Vein endothelial cell (primary cell): ENCODE results near the gene FAM163A. TPM values are rescaled to one million over a fixed set of nuclear protein-coding genes. Genes with fewer than 3 reads are reported as not detected.

Experiments
- total RNA-seq: library from RNA; depleted of rRNA; stranded (reverse); fragments of >200 nt; gene quantifications from 2 replicates; pipeline ENCODE4 v1.2.3, GENCODE V29; 2012

Gene FAM163A
- 0.10 TPM in 1 of 2 replicates, not detected in the other for total RNA-seq

DNA sequence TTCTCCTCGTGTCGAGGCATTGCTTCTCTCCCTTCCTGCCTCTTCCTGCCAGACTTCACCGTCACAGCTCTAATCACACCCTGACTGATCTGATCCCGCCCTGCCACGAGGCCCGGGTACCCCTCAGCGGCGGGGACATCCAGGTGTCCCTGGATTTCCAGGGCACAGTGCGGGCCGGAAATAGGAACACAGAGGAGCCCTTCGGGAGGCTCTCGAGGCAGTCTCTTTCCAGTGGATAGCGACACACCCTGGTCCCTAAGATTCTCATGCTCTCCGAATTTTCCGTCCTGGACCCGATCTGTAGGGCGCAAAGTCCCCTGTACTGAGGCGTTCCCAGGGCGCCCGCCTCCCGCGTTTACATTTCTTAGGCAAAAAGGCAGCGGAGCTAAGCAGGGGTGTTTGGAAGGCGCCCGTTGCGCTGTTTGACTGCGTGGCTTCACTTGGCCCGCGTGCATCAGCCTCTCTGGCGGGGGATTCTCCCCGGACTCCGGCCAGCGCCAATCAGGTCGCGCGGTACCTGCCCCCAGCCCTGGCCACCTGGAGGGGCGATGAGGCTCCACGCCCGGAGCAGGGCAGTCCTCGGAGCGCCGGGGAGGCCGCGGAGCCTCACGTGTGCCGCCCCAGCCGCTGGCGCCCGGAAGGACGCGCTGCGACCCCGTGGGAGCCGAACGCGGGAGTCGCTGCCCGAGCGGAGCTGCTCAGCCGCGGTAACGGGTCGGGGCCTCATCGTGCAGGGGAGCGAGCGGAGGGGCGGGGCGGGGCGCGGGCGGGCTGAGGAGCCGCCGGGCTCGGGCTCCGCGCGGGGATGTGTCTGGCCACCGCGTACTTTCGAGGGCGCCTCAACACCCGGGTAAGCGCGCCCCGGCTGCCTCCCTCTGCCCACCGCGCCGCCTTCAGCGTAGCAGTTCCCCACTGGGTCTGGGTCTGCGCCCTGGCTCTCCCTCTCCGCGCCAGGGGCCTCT, at the start of gene FAM163A:
Gene FAM163A (plus strand): TSS at position 575 of the 962 bp plus-strand sequence. CDS start 69,807 bp downstream, outside the sequence.

Other genes with a start within 250 kb of the FAM163A start
- gene NPHS2, start 167.3 kb upstream of the FAM163A start, total RNA-seq: not detected in 2 replicates
- gene TDRD5, start 151.5 kb upstream of the FAM163A start, total RNA-seq: not detected in 2 replicates
- 145 and 156 TPM in 2 replicates for gene TOR1AIP2, start 134.5 kb downstream of the FAM163A start, total RNA-seq
- gene TOR1AIP1, start 139.0 kb downstream of the FAM163A start, total RNA-seq: 43.4 and 44.2 TPM in 2 replicates
- 42.5 and 54.8 TPM in 2 replicates for gene CEP350, start 211.5 kb downstream of the FAM163A start, total RNA-seq